ENCODE data around the gene CSPG5.

GRCh38 chr3:47573190-47574172 is 5.2 kb downstream of the CSPG5 start:
- peak; percentile 61 for TF ChIP-seq TAF1 (IDR thresholded peaks at IDR 0.05; ENCODE audit: low read depth)
- peak; percentile 64 for TF ChIP-seq EP300 (conservative IDR thresholded peaks at IDR 0.05; ENCODE audit: poor library complexity, severe bottlenecking)
- TF ChIP-seq MXI1 (conservative IDR thresholded peaks at IDR 0.05; ENCODE audit: poor library complexity, severe bottlenecking), result no peak
- TF ChIP-seq, protein P1, sequence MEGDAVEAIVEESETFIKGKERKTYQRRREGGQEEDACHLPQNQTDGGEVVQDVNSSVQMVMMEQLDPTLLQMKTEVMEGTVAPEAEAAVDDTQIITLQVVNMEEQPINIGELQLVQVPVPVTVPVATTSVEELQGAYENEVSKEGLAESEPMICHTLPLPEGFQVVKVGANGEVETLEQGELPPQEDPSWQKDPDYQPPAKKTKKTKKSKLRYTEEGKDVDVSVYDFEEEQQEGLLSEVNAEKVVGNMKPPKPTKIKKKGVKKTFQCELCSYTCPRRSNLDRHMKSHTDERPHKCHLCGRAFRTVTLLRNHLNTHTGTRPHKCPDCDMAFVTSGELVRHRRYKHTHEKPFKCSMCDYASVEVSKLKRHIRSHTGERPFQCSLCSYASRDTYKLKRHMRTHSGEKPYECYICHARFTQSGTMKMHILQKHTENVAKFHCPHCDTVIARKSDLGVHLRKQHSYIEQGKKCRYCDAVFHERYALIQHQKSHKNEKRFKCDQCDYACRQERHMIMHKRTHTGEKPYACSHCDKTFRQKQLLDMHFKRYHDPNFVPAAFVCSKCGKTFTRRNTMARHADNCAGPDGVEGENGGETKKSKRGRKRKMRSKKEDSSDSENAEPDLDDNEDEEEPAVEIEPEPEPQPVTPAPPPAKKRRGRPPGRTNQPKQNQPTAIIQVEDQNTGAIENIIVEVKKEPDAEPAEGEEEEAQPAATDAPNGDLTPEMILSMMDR (IDR thresholded peaks at IDR 0.05; ENCODE audit: poor library complexity, severe bottlenecking), result no peak
